ENCODE results near the gene MYL6B. TPM values are rescaled to one million over a fixed set of nuclear protein-coding genes. Genes with fewer than 3 reads are reported as not detected.

MYL6B gene
- total RNA-seq, 1 experiment from 2014 or later: 153 TPM

DNA sequence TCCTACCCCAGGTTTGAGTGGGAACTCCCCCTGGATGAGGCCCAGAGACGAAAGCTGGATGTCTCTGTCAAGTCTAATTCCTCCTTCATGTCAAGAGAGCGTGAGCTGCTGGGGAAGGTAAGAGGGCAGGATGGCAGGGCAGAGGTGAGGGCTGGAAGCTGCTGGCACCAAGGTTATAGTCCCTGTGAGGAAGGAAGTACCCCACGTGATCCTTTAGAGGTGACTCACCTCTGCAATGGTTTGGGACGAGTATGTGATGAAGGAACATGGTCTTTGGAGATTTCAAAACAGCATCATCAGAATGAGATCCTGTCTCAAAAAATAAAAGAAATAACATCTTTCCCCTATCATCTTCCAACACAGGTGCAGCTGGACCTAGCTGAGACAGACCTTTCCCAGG lies 9.2 kb upstream of the MYL6B start:
- CTCF ChIA-PET: no interaction called here
- TF ChIP-seq EZH2phosphoT487 (IDR thresholded peaks at IDR 0.05; ENCODE audit: borderline replicate concordance, low read length) (no peak), EZH2 (IDR thresholded peaks at IDR 0.05; ENCODE audit: low read length, unreplicated experiment) (no peak)

DNA sequence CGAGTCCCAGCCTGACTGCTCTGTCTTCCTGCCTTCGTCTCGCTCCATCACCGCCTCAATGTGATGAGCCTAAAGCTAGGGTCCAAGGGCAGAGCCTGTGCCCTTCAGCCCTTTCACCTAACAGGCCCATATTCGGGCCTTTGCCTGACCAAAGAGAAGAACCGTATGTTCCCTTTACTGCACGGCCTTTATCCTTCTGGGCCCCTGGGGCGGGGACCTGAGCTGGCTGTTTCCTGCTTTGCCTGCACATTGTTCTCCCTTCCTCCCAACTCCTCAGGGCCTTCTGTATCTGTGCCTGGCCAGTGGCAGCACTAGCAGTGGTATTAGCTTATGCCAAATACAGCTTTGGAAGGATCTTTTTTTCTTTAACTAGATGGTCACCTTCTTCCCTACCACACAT lies 8.5 kb upstream of the MYL6B start:
- POLR2A ChIA-PET (ENCODE audit: unreplicated experiment): interaction anchor here (0.6 kb wide), 1 partner anchor 19 kb away, joined by 4 read pairs; no protein-coding TSS in a partner anchor
- no peaks in the 10 kb centered on the region for H4K20me1 ChIP-seq (ENCODE audit: low read length)
- intact Hi-C loops (cut with micrococcal nuclease): no loop called here
- H3K9ac ChIP-seq (ENCODE audit: low read length): no peak overlapping the region
- no peaks in the 10 kb centered on the region for H3K27me3 ChIP-seq (ENCODE audit: low read length)
- H3K27ac ChIP-seq (ENCODE audit: low read length): no peak overlapping the region
- BruUV-seq (replicated peaks): TSS peak; percentile 29
- no peaks in the 10 kb centered on the region for H3K9me2 ChIP-seq (replicated peaks; ENCODE audit: low read length)
- no peaks in the 10 kb centered on the region for H3F3A ChIP-seq (ENCODE audit: low read length, unreplicated experiment)
- peaks cover 37% of the 10 kb centered on the region for H3K36me3 ChIP-seq (ENCODE audit: low read depth, low read length)
- peaks cover 11% of the 10 kb centered on the region for H3K4me1 ChIP-seq (ENCODE audit: insufficient read depth, low read length)
- no peak for TF ChIP-seq EZH2 (IDR thresholded peaks at IDR 0.05; ENCODE audit: low read length, unreplicated experiment)
- TF ChIP-seq EZH2phosphoT487 (IDR thresholded peaks at IDR 0.05; ENCODE audit: borderline replicate concordance, low read length): no peak
- TF ChIP-seq, protein P1, sequence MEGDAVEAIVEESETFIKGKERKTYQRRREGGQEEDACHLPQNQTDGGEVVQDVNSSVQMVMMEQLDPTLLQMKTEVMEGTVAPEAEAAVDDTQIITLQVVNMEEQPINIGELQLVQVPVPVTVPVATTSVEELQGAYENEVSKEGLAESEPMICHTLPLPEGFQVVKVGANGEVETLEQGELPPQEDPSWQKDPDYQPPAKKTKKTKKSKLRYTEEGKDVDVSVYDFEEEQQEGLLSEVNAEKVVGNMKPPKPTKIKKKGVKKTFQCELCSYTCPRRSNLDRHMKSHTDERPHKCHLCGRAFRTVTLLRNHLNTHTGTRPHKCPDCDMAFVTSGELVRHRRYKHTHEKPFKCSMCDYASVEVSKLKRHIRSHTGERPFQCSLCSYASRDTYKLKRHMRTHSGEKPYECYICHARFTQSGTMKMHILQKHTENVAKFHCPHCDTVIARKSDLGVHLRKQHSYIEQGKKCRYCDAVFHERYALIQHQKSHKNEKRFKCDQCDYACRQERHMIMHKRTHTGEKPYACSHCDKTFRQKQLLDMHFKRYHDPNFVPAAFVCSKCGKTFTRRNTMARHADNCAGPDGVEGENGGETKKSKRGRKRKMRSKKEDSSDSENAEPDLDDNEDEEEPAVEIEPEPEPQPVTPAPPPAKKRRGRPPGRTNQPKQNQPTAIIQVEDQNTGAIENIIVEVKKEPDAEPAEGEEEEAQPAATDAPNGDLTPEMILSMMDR (conservative IDR thresholded peaks at IDR 0.05; ENCODE audit: low read depth, low read length): no peak
- no peak for DNase-seq
- no peak overlapping the region for H3K4me3 ChIP-seq (ENCODE audit: low read length)
- H3K79me2 ChIP-seq (ENCODE audit: low read length): no peaks in the 10 kb centered on the region
- CTCF ChIA-PET: no interaction called here
- no peak overlapping the region for H3K4me2 ChIP-seq (ENCODE audit: low read length)
- no peak for ATAC-seq
- H3K9me3 ChIP-seq (ENCODE audit: low read length): no peaks in the 10 kb centered on the region
- H2AFZ ChIP-seq (ENCODE audit: low read length): no peak overlapping the region

More for the DNA sequence above, 9.2 kb upstream of the MYL6B start:
- H4K20me1 ChIP-seq (ENCODE audit: low read length): no peaks in the 10 kb centered on the region
- peaks cover 44% of the 10 kb centered on the region for H3K36me3 ChIP-seq (ENCODE audit: low read depth, low read length)
- intact Hi-C loops (cut with micrococcal nuclease): no loop called here
- no peaks in the 10 kb centered on the region for H3K27me3 ChIP-seq (ENCODE audit: low read length)
- BruUV-seq (replicated peaks): no TSS peak
- H3K4me3 ChIP-seq (ENCODE audit: low read length): no peak overlapping the region
- no peak for ATAC-seq
- POLR2A ChIA-PET (ENCODE audit: unreplicated experiment): no interaction called here
- H3K79me2 ChIP-seq (ENCODE audit: low read length): no peaks in the 10 kb centered on the region
- H3K9me2 ChIP-seq (replicated peaks; ENCODE audit: low read length): no peaks in the 10 kb centered on the region
- no peak overlapping the region for H3K9ac ChIP-seq (ENCODE audit: low read length)
- no peak overlapping the region for H2AFZ ChIP-seq (ENCODE audit: low read length)
- no peak overlapping the region for H3K4me2 ChIP-seq (ENCODE audit: low read length)
- no peak for DNase-seq
- H3K9me3 ChIP-seq (ENCODE audit: low read length): no peaks in the 10 kb centered on the region
- H3K4me1 ChIP-seq (ENCODE audit: insufficient read depth, low read length): peaks cover 11% of the 10 kb centered on the region
- no peaks in the 10 kb centered on the region for H3F3A ChIP-seq (ENCODE audit: low read length, unreplicated experiment)
- H3K27ac ChIP-seq (ENCODE audit: low read length): no peak overlapping the region

DNA sequence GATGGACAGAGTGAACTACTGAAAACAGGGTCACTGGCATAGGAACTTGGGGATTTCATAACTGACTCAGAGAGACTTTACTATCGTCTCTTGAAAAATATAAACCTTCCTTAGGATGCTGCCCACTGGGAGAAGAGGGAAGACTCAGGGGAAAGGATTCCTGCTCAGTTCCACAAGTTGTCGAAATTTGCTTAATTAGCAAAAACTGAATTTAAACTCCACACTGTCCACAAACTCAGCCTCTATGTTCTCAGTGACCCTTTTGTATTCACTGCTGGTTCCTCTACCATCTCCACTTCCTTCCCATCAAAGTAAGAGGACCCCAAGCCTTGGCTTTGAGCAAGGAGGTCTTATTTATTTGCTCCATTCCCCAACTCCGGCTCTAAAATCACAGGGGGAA lies 7.2 kb upstream of the MYL6B start:
- no peaks in the 10 kb centered on the region for H3K79me2 ChIP-seq (ENCODE audit: low read length)
- H3K4me1 ChIP-seq (ENCODE audit: insufficient read depth, low read length): peaks cover 11% of the 10 kb centered on the region
- H3K27me3 ChIP-seq (ENCODE audit: low read length): no peaks in the 10 kb centered on the region
- BruUV-seq (replicated peaks): no TSS peak
- H4K20me1 ChIP-seq (ENCODE audit: low read length): no peaks in the 10 kb centered on the region
- no peak for TF ChIP-seq EZH2 (IDR thresholded peaks at IDR 0.05; ENCODE audit: low read length, unreplicated experiment)
- TF ChIP-seq, protein P1 (conservative IDR thresholded peaks at IDR 0.05; ENCODE audit: low read depth, low read length): no peak
- no peak for TF ChIP-seq EZH2phosphoT487 (IDR thresholded peaks at IDR 0.05; ENCODE audit: borderline replicate concordance, low read length)
- no peak overlapping the region for H3K4me2 ChIP-seq (ENCODE audit: low read length)
- H2AFZ ChIP-seq (ENCODE audit: low read length): no peak overlapping the region
- no peak for DNase-seq
- H3K27ac ChIP-seq (ENCODE audit: low read length): no peak overlapping the region
- ATAC-seq: no peak
- no peaks in the 10 kb centered on the region for H3F3A ChIP-seq (ENCODE audit: low read length, unreplicated experiment)
- no peak overlapping the region for H3K4me3 ChIP-seq (ENCODE audit: low read length)
- no peaks in the 10 kb centered on the region for H3K9me2 ChIP-seq (replicated peaks; ENCODE audit: low read length)
- CTCF ChIA-PET: no interaction called here
- H3K9ac ChIP-seq (ENCODE audit: low read length): no peak overlapping the region
- H3K9me3 ChIP-seq (ENCODE audit: low read length): no peaks in the 10 kb centered on the region
- peaks cover 34% of the 10 kb centered on the region for H3K36me3 ChIP-seq (ENCODE audit: low read depth, low read length)
- POLR2A ChIA-PET (ENCODE audit: unreplicated experiment): no interaction called here
- intact Hi-C loops (cut with micrococcal nuclease): no loop called here
